Bronchial epithelial cell (primary cell): ENCODE results near the gene JPH2. TPM values are rescaled to one million over a fixed set of nuclear protein-coding genes. Genes with fewer than 3 reads are reported as not detected.

ENCODE experiments used
- DNase-seq: peaks from one replicate; pipeline ENCODE4 v3.0.0-alpha.2; 2010; ENCODE audit warnings: low read depth
- FAIRE-seq: peaks from 2 replicates; lab custom pipeline; 2011; peaks lifted over from hg19 to GRCh38; lab: Jason Lieb, UNC
- H3K27me3 ChIP-seq: 2 replicates; pipeline ENCODE4 v1.5.1; 2011; ENCODE audit warnings: low read length; ENCODE audit not compliant: control insufficient read depth, insufficient read depth
- H3K36me3 ChIP-seq: 2 replicates; pipeline ENCODE4 v1.5.1; 2011; ENCODE audit warnings: low read length; ENCODE audit not compliant: control insufficient read depth, insufficient read depth
- H3K4me3 ChIP-seq: 2 replicates; pipeline ENCODE4 v1.5.1; 2011; ENCODE audit warnings: mild to moderate bottlenecking, low read depth, low read length, control low read depth
- total RNA-seq: library from RNA; depleted of rRNA; stranded (reverse); fragments of >200 nt; gene quantifications from 2 replicates; pipeline ENCODE4 v1.2.1, GENCODE V29; 2014
- TF ChIP-seq, protein P1 (sequence below): IDR thresholded peaks from 2 replicates; pipeline ENCODE4 v1.5.1; 2011; ENCODE audit warnings: mild to moderate bottlenecking, moderate library complexity, low read length, control low read depth, inconsistent platforms; ENCODE audit not compliant: insufficient read depth, severe bottlenecking

Gene JPH2
- total RNA-seq, 1 donor from 2014 or later = under 0.01 TPM

- FAIRE-seq = no peak
- H3K4me3 ChIP-seq = no peak overlapping the region
- DNase-seq = peak; percentile 73
- no peaks in the 10 kb centered on the region for H3K27me3 ChIP-seq
- TF ChIP-seq, protein P1, sequence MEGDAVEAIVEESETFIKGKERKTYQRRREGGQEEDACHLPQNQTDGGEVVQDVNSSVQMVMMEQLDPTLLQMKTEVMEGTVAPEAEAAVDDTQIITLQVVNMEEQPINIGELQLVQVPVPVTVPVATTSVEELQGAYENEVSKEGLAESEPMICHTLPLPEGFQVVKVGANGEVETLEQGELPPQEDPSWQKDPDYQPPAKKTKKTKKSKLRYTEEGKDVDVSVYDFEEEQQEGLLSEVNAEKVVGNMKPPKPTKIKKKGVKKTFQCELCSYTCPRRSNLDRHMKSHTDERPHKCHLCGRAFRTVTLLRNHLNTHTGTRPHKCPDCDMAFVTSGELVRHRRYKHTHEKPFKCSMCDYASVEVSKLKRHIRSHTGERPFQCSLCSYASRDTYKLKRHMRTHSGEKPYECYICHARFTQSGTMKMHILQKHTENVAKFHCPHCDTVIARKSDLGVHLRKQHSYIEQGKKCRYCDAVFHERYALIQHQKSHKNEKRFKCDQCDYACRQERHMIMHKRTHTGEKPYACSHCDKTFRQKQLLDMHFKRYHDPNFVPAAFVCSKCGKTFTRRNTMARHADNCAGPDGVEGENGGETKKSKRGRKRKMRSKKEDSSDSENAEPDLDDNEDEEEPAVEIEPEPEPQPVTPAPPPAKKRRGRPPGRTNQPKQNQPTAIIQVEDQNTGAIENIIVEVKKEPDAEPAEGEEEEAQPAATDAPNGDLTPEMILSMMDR = no peak
- no peaks in the 10 kb centered on the region for H3K36me3 ChIP-seq
These were observed 89.3 kb downstream of the JPH2 start for GRCh38 chr20:44097521-44098255.

GRCh38 chr20:44095831-44096230 is 91.2 kb downstream of the JPH2 start:
- no peaks in the 10 kb centered on the region for H3K27me3 ChIP-seq
- TF ChIP-seq, protein P1 = no peak
- no peak overlapping the region for H3K4me3 ChIP-seq
- DNase-seq (no peak), FAIRE-seq (no peak)
- H3K36me3 ChIP-seq = no peaks in the 10 kb centered on the region

- Histone ChIP-seq H3K36me3 (no peaks in the 10 kb centered on the region), H3K4me3 (no peak overlapping the region), H3K27me3 (no peaks in the 10 kb centered on the region)
- TF ChIP-seq, protein P1 = no peak
- FAIRE-seq (no peak), DNase-seq (no peak)
These were observed 93.8 kb downstream of the JPH2 start for GRCh38 chr20:44093249-44093582.

- DNase-seq = peak; percentile 35
- no peaks in the 10 kb centered on the region for H3K36me3 ChIP-seq
- no peak for FAIRE-seq
These were observed 94.3 kb downstream of the JPH2 start for GRCh38 chr20:44092551-44093248.

DNA sequence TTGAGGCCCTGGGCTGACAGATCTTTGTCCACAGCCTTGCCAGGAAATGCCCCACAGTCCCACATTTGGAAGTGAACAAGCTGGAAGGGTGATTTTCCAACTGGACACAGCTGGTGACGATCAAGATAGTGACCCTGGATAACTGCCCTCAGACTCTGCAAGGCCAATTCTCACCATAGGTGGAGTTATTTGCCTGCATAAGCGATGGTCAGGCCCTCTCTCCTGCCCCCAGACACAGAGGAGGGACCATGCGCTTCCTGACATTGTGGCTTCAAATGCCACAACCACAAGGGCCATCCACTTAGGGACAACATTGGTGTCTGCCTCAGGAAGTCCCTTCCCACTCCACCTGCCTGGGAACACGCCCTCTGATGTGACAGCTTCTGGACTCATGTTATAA is 96.0 kb downstream of the JPH2 start:
- TF ChIP-seq, protein P1 = no peak
- Histone ChIP-seq H3K27me3 (no peaks in the 10 kb centered on the region), H3K36me3 (no peaks in the 10 kb centered on the region), H3K4me3 (no peak overlapping the region)
- FAIRE-seq (no peak), DNase-seq (no peak)

More at GRCh38 chr20:44092551-44093248, 94.3 kb downstream of the JPH2 start:
- H3K27me3 ChIP-seq = no peaks in the 10 kb centered on the region
- TF ChIP-seq, protein P1 = peak; percentile 64
- H3K4me3 ChIP-seq = no peak overlapping the region
